ENCODE data around the gene MATN4. TPM values are rescaled to one million over a fixed set of nuclear protein-coding genes. Genes with fewer than 3 reads are reported as not detected.
"Not testable (repeated sequence)": the region's sequence is repeated elsewhere in the genome, so short reads cannot be mapped to it uniquely, and the experiment has no call there.

MATN4 gene
- total RNA-seq, 5 donors from 2014 or later (not counting 1 experiment from before 2014, with no cell fraction given): not detected

DNA sequence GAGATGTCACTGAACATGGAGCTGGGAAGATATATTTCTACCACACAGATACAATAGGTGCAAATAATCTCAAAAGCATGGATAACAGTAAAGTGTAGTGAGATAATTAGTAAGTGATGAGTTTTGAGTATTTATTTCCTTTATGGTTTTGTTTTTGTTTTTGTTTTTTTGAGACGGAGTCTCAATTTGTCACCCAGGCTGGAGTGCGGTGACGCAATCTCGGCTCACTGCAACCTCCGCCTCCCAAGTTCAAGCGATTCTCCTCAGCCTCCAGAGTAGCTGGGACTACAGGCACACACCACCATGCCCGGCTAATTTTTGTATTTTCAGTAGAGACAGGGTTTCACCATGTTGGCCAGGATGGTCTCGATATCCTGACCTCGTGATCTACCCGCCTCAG is 42.7 kb upstream of the MATN4 start:
- H3K4me3 ChIP-seq (ENCODE audit: control insufficient read depth in 1 of 2, extremely low read depth in 1 of 2, low read length in 1 of 2); ATAC-seq (replicated peaks in 1 of 4); H3K36me3 Mint-ChIP-seq; H3K27ac Mint-ChIP-seq; POLR2A ChIA-PET; H3K27me3 Mint-ChIP-seq; H3K27ac ChIP-seq (ENCODE audit: low read length); H3K9me3 Mint-ChIP-seq; CTCF ChIA-PET; H3K4me3 Mint-ChIP-seq; H3K27me3 ChIP-seq (replicated peaks in 1 of 2; ENCODE audit: control insufficient read depth in 2 of 2, extremely low read depth in 1 of 2, insufficient read depth in 2 of 2, low read length in 1 of 2); H3K36me3 ChIP-seq (ENCODE audit: control insufficient read depth in 2 of 2, extremely low read depth in 1 of 2, insufficient read depth in 1 of 2, low read length in 1 of 2); H3K9me3 ChIP-seq; DNase-seq: not testable (repeated sequence)
- 71% methylated on average over 1 of the region's 10 CpGs for WGBS (ENCODE audit: insufficient coverage)
- H3K4me1 ChIP-seq (ENCODE audit: control insufficient read depth in 1 of 2, extremely low read depth in 1 of 2, insufficient read depth in 2 of 2, low read length in 2 of 2): peaks cover 0 to 15% of the 10 kb centered on the region in 2 experiments
- peaks cover 8 to 37% (median 34%) of the 10 kb centered on the region in 3 donors for H3K4me1 Mint-ChIP-seq

DNA sequence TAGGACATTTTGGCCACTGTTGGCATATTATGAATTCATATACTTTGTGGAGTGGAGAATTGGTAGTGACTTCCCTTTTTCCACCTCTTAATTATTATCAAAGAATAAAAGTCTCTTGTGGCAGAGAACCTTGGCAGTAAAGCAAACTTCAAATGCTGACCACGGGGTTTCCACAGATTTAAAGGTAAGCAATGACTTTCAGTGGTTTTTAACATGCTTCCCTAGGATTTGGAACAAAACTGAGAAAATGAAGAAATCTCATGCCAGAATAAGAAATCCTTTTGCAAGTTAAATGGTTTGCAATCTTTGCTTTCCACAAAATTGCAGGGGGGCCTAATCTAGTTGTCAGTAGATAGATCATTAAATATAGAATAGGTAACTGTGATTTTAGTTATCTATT is 42.1 kb upstream of the MATN4 start:
- Histone ChIP-seq H3K4me1 (ENCODE audit: control insufficient read depth in 1 of 2, extremely low read depth in 1 of 2, insufficient read depth in 2 of 2, low read length in 2 of 2) (peaks cover 0 to 15% of the 10 kb centered on the region in 2 experiments), H3K27ac (ENCODE audit: low read length) (no peak overlapping the region), H3K27me3 (replicated peaks in 1 of 2; ENCODE audit: control insufficient read depth in 2 of 2, extremely low read depth in 1 of 2, insufficient read depth in 2 of 2, low read length in 1 of 2) (peaks cover 0 to 14% of the 10 kb centered on the region in 2 experiments), H3K4me3 (ENCODE audit: control insufficient read depth in 1 of 2, extremely low read depth in 1 of 2, low read length in 1 of 2) (no peak overlapping the region), H3K9me3 (no peaks in the 10 kb centered on the region), H3K36me3 (ENCODE audit: control insufficient read depth in 2 of 2, extremely low read depth in 1 of 2, insufficient read depth in 1 of 2, low read length in 1 of 2) (no peaks in the 10 kb centered on the region)
- no peak overlapping the region for H3K27ac Mint-ChIP-seq
- H3K9me3 Mint-ChIP-seq: no peaks in the 10 kb centered on the region
- CTCF ChIA-PET: no interaction called here
- ATAC-seq (replicated peaks in 1 of 4): no peak
- no peaks in the 10 kb centered on the region for H3K36me3 Mint-ChIP-seq
- no CpG with 5 or more reads among the region's 1 CpG for WGBS (ENCODE audit: insufficient coverage)
- POLR2A ChIA-PET: no interaction called here
- peaks cover 8% of the 10 kb centered on the region in 2 donors for H3K27me3 Mint-ChIP-seq
- no peak for DNase-seq
- H3K4me1 Mint-ChIP-seq: peaks cover 12 to 34% (median 29%) of the 10 kb centered on the region in 3 donors
- H3K4me3 Mint-ChIP-seq: no peak overlapping the region

DNA sequence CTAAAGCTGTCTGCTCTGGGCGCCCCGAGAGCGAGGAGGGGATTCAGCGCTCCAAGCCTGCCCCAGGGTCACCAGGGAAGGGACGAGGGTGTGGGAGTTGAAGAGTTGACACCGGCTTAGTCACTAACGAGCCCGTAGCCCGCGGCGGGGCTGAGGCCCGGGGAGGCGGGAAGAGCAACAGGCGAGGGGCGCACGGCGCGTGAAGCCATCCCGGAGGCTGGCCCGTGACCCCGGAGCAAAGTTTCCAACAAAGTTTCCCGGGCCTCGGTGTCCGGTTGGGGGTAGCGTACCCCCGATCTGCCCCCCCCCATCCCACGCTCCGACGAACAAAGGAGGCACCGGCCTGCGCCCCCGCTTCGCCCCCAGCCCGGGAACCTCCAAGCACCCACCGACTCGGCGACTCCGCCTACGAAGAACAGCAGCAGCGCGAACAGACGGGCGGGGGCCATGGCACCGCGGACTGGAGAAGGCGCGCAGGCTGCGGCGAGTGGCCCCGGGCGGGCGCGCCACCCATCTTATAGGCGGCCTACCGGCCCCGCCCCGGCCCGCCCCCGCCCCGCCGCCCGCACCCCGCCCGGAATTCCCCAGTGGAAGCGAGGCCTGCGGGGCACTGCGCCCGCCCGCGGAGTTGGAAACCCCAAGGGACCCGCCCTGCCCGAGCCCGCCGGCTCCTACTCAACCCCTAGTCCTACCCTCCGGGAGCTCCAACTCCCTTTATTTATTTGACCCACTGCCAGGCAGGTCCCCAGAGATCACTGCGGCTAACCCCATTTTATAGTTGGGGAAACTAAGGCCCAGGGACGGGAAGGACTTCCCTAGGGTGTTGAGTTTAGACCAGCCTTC is 40.1 kb upstream of the MATN4 start, which contains the start of gene SDC4:
TSS of gene SDC4 (minus strand) at position 489 of the 843 bp plus-strand sequence. CDS start at position 449, 40 bp downstream.
- Mint-ChIP-seq H3K27ac (peak within 1 kb of the TSS in 1 of 2 donors; percentile 22), H3K9me3 (no peaks in the 10 kb centered on the region), H3K4me1 (peaks cover 12 to 30% (median 19%) of the 10 kb centered on the region in 3 donors), H3K4me3 (peak within 1 kb of the TSS; percentile 73 to 78 (median 74)), H3K36me3 (no peaks in the 10 kb centered on the region), H3K27me3 (peaks cover 8 to 12% of the 10 kb centered on the region in 2 donors)
- H3K36me3 ChIP-seq (ENCODE audit: control insufficient read depth in 2 of 2, extremely low read depth in 1 of 2, insufficient read depth in 1 of 2, low read length in 1 of 2): no peaks in the 10 kb centered on the region
- no peaks in the 10 kb centered on the region for H3K9me3 ChIP-seq
- no peak within 1 kb of the TSS for H3K27ac ChIP-seq (ENCODE audit: low read length)
- CTCF ChIA-PET: interaction anchor here in 1 of 2 donors (1.4 kb wide), 1 partner anchor 88 kb away, joined by 4 read pairs; no protein-coding TSS in a partner anchor
- H3K27me3 ChIP-seq (replicated peaks in 1 of 2; ENCODE audit: control insufficient read depth in 2 of 2, extremely low read depth in 1 of 2, insufficient read depth in 2 of 2, low read length in 1 of 2): peaks cover 0 to 17% of the 10 kb centered on the region in 2 experiments
- peak; percentile 86 to 90 (median 87) for ATAC-seq (replicated peaks in 1 of 4)
- 3% methylated on average over 41 of the region's 77 CpGs for WGBS (ENCODE audit: insufficient coverage)
- H3K4me3 ChIP-seq (ENCODE audit: control insufficient read depth in 1 of 2, extremely low read depth in 1 of 2, low read length in 1 of 2): peak within 1 kb of the TSS; percentile 52 to 61
- H3K4me1 ChIP-seq (ENCODE audit: control insufficient read depth in 1 of 2, extremely low read depth in 1 of 2, insufficient read depth in 2 of 2, low read length in 2 of 2): peaks cover 0 to 15% of the 10 kb centered on the region in 2 experiments
- POLR2A ChIA-PET: interaction anchor here in 1 of 2 donors (0.5 kb wide), 1 partner anchor 19 kb away, joined by 3 read pairs; no protein-coding TSS in a partner anchor
- peak in 33 of 35 experiments; percentile 4 to 77 (median 31) for DNase-seq

DNA sequence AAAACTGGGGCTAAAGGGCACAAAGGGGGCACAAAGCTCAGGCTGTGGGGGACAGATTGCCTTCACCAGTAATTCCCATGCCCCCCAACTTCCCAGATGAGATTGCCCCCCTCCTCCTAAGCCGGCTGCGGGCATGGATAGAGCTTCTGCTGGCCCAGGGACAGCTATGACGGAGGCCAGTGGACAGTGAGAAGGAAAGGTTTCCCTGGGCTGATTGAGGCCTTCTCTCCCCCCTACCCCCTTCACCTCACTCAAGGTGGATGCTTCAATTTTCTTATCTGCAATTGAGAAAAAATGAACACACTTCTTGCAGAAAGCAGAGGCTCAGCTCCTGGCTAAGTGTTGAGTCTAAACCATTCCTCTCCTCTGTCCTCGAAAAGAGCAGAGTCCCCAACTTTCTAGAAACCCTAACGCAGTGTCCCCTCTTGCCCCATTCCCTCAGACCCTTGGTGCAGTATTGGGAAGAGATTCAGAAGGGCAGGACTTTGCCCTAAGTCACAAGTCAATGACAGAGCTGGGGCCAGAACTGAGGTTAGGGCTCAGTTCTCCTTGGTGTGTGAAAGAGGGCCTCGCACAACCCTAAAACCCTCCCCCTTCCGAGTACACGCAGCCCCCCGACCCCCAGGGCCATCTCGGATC is 39.3 kb upstream of the MATN4 start:
- H3K36me3 ChIP-seq (ENCODE audit: control insufficient read depth in 2 of 2, extremely low read depth in 1 of 2, insufficient read depth in 1 of 2, low read length in 1 of 2): no peaks in the 10 kb centered on the region
- peaks cover 8 to 12% of the 10 kb centered on the region in 2 donors for H3K27me3 Mint-ChIP-seq
- ChIA-PET POLR2A (interaction anchor here in 1 of 2 donors (0.6 kb wide), 1 partner anchor 21 kb away, joined by 8 read pairs; no protein-coding TSS in a partner anchor), CTCF (interaction anchor here (1.2 to 1.4 kb wide), 2 partner anchors 53 to 89 kb away, joined by 3 to 4 read pairs; no protein-coding TSS in a partner anchor)
- peaks cover 12 to 30% (median 19%) of the 10 kb centered on the region in 3 donors for H3K4me1 Mint-ChIP-seq
- peak overlapping the region in 1 of 2 donors; percentile 11 for H3K27ac Mint-ChIP-seq
- H3K4me1 ChIP-seq (ENCODE audit: control insufficient read depth in 1 of 2, extremely low read depth in 1 of 2, insufficient read depth in 2 of 2, low read length in 2 of 2): peaks cover 0 to 15% of the 10 kb centered on the region in 2 experiments
- ATAC-seq (replicated peaks in 1 of 4) (peak; percentile 10 to 18 (median 16)), DNase-seq (no peak)
- no peaks in the 10 kb centered on the region for H3K36me3 Mint-ChIP-seq
- WGBS (ENCODE audit: insufficient coverage): 0% methylated on average over 1 of the region's 10 CpGs
- H3K4me3 ChIP-seq (ENCODE audit: control insufficient read depth in 1 of 2, extremely low read depth in 1 of 2, low read length in 1 of 2): peak overlapping the region; percentile 52 to 61
- H3K4me3 Mint-ChIP-seq: peak overlapping the region; percentile 73 to 78 (median 74)
- no peaks in the 10 kb centered on the region for H3K9me3 Mint-ChIP-seq
- peaks cover 0 to 17% of the 10 kb centered on the region in 2 experiments for H3K27me3 ChIP-seq (replicated peaks in 1 of 2; ENCODE audit: control insufficient read depth in 2 of 2, extremely low read depth in 1 of 2, insufficient read depth in 2 of 2, low read length in 1 of 2)
- H3K27ac ChIP-seq (ENCODE audit: low read length): no peak overlapping the region
- no peaks in the 10 kb centered on the region for H3K9me3 ChIP-seq

DNA sequence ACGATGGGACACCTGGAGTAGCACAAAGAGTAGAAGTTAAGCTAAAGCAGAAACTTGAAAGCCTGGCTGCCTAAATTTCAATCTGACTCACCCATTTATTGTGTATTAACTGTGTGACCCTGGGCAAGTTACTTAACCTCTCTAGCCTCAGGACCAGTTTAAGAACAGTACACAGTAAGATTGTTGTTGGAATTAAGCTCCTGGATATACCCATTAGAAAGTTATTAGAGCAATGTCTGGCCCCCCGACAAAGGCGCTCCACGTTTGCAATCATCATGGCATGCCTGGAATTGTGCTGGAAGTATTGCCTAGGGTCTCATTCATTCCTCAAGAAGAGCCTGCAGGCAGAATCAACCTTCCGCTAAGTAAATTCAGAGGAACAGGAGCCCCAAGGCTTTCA is 38.8 kb upstream of the MATN4 start:
- Histone ChIP-seq H3K36me3 (ENCODE audit: control insufficient read depth in 2 of 2, extremely low read depth in 1 of 2, insufficient read depth in 1 of 2, low read length in 1 of 2) (no peaks in the 10 kb centered on the region), H3K27me3 (replicated peaks in 1 of 2; ENCODE audit: control insufficient read depth in 2 of 2, extremely low read depth in 1 of 2, insufficient read depth in 2 of 2, low read length in 1 of 2) (peaks cover 0 to 17% of the 10 kb centered on the region in 2 experiments), H3K9me3 (no peaks in the 10 kb centered on the region), H3K4me3 (ENCODE audit: control insufficient read depth in 1 of 2, extremely low read depth in 1 of 2, low read length in 1 of 2) (no peak overlapping the region), H3K4me1 (ENCODE audit: control insufficient read depth in 1 of 2, extremely low read depth in 1 of 2, insufficient read depth in 2 of 2, low read length in 2 of 2) (peaks cover 0 to 15% of the 10 kb centered on the region in 2 experiments), H3K27ac (ENCODE audit: low read length) (no peak overlapping the region)
- DNase-seq (no peak), ATAC-seq (replicated peaks in 1 of 4) (no peak)
- 96% methylated on average over 4 of the region's 5 CpGs for WGBS (ENCODE audit: insufficient coverage)
- H3K4me1 Mint-ChIP-seq: peaks cover 12 to 30% (median 19%) of the 10 kb centered on the region in 3 donors
- no peaks in the 10 kb centered on the region for H3K9me3 Mint-ChIP-seq
- no peaks in the 10 kb centered on the region for H3K36me3 Mint-ChIP-seq
- CTCF ChIA-PET: interaction anchor here (1.2 to 1.4 kb wide), 2 partner anchors 53 to 90 kb away, joined by 3 to 4 read pairs; no protein-coding TSS in a partner anchor
- H3K27ac Mint-ChIP-seq: no peak overlapping the region
- peak overlapping the region; percentile 73 to 78 (median 74) for H3K4me3 Mint-ChIP-seq
- POLR2A ChIA-PET: interaction anchor here in 1 of 2 donors (0.6 kb wide), 1 partner anchor 21 kb away, joined by 8 read pairs; no protein-coding TSS in a partner anchor
- peaks cover 8 to 12% of the 10 kb centered on the region in 2 donors for H3K27me3 Mint-ChIP-seq

DNA sequence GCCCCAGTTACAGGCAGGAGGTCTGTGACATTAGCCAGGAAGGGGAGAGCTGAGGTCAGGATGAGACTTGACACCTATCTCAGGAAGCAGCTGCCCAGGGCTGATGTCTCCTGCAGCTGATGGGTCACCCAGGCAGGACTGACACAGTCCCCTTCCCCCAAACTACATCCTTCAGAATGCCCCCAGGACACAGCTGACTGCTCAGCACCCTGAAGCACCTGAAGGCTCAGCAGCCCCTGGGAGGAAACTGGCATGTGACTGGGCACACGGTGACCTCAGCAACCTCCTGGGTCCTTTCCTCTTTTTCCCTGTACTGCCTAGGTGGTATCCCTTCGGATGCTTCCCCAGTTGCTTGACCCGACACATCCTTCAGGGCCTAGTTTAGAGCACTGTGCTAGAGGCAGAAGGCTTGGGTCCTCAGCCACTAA is 38.2 kb upstream of the MATN4 start:
- no peak for ATAC-seq (replicated peaks in 1 of 4)
- Histone ChIP-seq H3K27me3 (replicated peaks in 1 of 2; ENCODE audit: control insufficient read depth in 2 of 2, extremely low read depth in 1 of 2, insufficient read depth in 2 of 2, low read length in 1 of 2) (peaks cover 0 to 17% of the 10 kb centered on the region in 2 experiments), H3K27ac (ENCODE audit: low read length) (no peak overlapping the region), H3K36me3 (ENCODE audit: control insufficient read depth in 2 of 2, extremely low read depth in 1 of 2, insufficient read depth in 1 of 2, low read length in 1 of 2) (no peaks in the 10 kb centered on the region), H3K4me1 (ENCODE audit: control insufficient read depth in 1 of 2, extremely low read depth in 1 of 2, insufficient read depth in 2 of 2, low read length in 2 of 2) (peaks cover 0 to 15% of the 10 kb centered on the region in 2 experiments), H3K4me3 (ENCODE audit: control insufficient read depth in 1 of 2, extremely low read depth in 1 of 2, low read length in 1 of 2) (no peak overlapping the region), H3K9me3 (no peaks in the 10 kb centered on the region)
- no peaks in the 10 kb centered on the region for H3K36me3 Mint-ChIP-seq
- DNase-seq: no peak
- 61% methylated on average over 3 of the region's 3 CpGs for WGBS (ENCODE audit: insufficient coverage)
- ChIA-PET CTCF (interaction anchor here in 1 of 2 donors (1.2 kb wide), 1 partner anchor 52 kb away, joined by 3 read pairs; no protein-coding TSS in a partner anchor), POLR2A (no interaction called here)
- no peaks in the 10 kb centered on the region for H3K9me3 Mint-ChIP-seq
- peaks cover 8 to 12% of the 10 kb centered on the region in 2 donors for H3K27me3 Mint-ChIP-seq
- H3K4me3 Mint-ChIP-seq: no peak overlapping the region
- H3K4me1 Mint-ChIP-seq: peaks cover 12 to 30% (median 19%) of the 10 kb centered on the region in 3 donors
- no peak overlapping the region for H3K27ac Mint-ChIP-seq

Measured in T-cell (primary cell).